NT2/D1 (cell line): Measurements from ENCODE around the gene PCNX4.

ENCODE experiments used
- SUZ12 ChIP-seq: IDR thresholded peaks from 2 replicates; pipeline ENCODE4 v1.6.1; 2011; ENCODE audit not compliant: insufficient read length, insufficient read depth; ENCODE audit errors: extremely low read depth
- YY1 ChIP-seq: IDR thresholded peaks from 2 replicates; pipeline ENCODE4 v1.6.1; 2011; ENCODE audit not compliant: insufficient read length, insufficient read depth
- ZNF274 ChIP-seq: IDR thresholded peaks from 2 replicates; pipeline ENCODE4 v1.6.1; 2011; ENCODE audit warnings: mild to moderate bottlenecking, low read depth, low read length

DNA sequence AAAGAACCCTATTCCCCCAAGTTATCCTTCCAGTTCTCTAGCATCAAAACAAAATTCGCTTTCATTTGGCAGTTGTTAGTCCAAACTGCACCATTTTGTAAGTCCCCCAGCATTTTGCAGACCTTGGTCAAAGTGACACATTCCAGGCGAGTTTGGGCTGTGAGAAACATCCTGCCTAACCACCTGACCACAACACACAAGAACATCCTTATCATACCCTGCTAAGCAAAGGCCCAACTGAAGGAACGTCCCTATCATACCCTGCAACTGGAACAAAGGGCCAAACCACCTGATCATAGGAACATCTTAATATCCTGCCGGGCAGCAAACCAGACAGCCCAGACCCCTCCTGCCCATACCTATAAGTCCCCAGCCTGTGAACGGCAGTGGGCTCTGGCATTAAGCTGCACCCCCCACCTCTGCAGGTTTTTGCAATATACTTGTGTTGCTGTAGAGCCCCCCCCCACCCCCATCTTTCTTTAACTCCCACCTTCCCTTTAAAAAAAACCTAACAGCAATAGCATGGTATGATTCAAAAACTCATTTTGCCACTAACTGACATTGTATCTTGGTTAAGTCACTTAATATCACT, 2.7 kb downstream of the PCNX4 start:
- no peak for TF ChIP-seq YY1
- no peak for TF ChIP-seq ZNF274
- no peak for TF ChIP-seq SUZ12
